DND-41 (cell line): ENCODE data around the gene PRDM15.

Source experiments
- EZH2 ChIP-seq: IDR thresholded peaks from 3 replicates; pipeline ENCODE4 v1.6.1; 2012; ENCODE audit warnings: borderline replicate concordance, low read depth, mild to moderate bottlenecking, moderate library complexity, low read length, inconsistent platforms; ENCODE audit not compliant: severe bottlenecking
- TF ChIP-seq, protein P1 (sequence below): IDR thresholded peaks from 2 replicates; pipeline ENCODE4 v1.5.1; 2012; ENCODE audit warnings: borderline replicate concordance, low read length, moderate library complexity, mild to moderate bottlenecking; ENCODE audit not compliant: poor library complexity, severe bottlenecking; ENCODE audit errors: extremely low read depth

DNA sequence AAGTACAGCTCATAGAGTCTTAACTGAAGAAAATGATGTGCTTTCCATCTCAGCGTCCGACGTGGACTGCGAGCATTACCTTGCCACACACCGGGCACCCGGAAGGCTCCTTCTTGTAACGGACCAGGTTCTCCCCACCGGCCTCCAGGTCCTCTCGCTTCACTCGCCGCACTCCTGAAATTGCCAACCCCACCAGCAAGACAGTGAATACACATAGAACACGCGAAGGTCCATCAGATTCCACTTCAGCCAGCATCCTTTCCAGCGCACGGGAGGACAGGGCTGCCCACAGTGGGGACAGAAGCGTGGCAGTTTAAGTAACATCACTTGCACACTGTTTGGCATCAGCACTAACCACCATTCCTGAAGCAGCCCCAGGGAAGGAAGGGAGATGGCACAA lies 53.3 kb downstream of the PRDM15 start:
- TF ChIP-seq, protein P1, sequence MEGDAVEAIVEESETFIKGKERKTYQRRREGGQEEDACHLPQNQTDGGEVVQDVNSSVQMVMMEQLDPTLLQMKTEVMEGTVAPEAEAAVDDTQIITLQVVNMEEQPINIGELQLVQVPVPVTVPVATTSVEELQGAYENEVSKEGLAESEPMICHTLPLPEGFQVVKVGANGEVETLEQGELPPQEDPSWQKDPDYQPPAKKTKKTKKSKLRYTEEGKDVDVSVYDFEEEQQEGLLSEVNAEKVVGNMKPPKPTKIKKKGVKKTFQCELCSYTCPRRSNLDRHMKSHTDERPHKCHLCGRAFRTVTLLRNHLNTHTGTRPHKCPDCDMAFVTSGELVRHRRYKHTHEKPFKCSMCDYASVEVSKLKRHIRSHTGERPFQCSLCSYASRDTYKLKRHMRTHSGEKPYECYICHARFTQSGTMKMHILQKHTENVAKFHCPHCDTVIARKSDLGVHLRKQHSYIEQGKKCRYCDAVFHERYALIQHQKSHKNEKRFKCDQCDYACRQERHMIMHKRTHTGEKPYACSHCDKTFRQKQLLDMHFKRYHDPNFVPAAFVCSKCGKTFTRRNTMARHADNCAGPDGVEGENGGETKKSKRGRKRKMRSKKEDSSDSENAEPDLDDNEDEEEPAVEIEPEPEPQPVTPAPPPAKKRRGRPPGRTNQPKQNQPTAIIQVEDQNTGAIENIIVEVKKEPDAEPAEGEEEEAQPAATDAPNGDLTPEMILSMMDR = no peak
- no peak for TF ChIP-seq EZH2
